22Rv1 (cell line): ENCODE measurements around the gene TRMT2A.

Experiments used
- H3K27ac ChIP-seq: fragments of 450-650 bp; 2 replicates; pipeline ENCODE4 v1.5.1; 2017
- ZFX ChIP-seq: fragments of 450-650 bp; IDR thresholded peaks from 2 replicates; pipeline ENCODE4 v1.6.1; 2017; ENCODE audit warnings: antibody characterized with exemption, borderline replicate concordance
- TF ChIP-seq, protein P1 (sequence below): fragments of 450-650 bp; IDR thresholded peaks from 2 replicates; pipeline ENCODE4 v1.5.1; 2017; ENCODE audit warnings: mild to moderate bottlenecking

The TRMT2A gene

DNA sequence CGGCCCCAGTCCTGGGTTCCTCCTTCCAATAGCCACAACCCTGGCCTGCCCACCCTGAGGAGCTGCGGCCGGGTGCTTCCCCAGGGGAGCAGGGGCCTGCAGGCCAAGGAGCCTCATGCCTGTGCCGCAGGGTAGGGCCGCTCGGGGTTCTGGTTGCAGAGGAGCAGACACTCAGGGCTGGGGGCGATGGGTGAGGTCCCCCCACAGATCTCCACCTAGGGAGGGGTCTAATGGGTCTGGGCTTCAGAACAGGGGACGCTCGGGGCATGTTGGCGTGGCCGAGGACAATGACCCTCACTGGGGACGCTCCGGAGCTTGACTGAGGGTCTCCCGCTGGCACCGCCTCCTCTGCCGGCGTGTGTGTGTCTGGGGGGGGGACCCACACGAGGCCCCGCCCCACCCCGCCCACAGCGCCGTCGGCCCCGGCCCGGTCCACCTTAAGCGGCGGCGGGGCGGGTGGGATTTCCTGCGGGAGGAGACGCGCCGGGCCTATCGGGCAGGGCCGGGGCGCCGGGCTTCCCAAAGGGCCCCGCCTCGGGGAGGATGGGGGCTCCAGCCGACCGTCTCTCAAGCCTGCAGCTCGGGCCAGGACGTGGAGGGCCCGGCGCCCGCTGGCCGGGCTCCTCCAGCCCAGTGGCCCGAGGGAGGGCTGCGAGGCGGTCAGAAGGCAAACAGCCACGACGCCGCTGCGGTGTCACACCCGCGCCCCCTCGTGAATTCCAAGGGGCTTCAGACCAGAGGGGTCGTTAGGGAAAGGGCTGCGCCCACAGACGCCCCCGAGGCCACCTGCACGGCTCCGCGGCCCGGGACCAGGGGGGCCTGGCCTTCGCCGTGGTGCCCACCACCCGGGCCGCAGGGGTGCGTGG is 13.9 kb upstream of the TRMT2A start:
- peak overlapping the region; percentile 74 for H3K27ac ChIP-seq
- TF ChIP-seq, protein P1, sequence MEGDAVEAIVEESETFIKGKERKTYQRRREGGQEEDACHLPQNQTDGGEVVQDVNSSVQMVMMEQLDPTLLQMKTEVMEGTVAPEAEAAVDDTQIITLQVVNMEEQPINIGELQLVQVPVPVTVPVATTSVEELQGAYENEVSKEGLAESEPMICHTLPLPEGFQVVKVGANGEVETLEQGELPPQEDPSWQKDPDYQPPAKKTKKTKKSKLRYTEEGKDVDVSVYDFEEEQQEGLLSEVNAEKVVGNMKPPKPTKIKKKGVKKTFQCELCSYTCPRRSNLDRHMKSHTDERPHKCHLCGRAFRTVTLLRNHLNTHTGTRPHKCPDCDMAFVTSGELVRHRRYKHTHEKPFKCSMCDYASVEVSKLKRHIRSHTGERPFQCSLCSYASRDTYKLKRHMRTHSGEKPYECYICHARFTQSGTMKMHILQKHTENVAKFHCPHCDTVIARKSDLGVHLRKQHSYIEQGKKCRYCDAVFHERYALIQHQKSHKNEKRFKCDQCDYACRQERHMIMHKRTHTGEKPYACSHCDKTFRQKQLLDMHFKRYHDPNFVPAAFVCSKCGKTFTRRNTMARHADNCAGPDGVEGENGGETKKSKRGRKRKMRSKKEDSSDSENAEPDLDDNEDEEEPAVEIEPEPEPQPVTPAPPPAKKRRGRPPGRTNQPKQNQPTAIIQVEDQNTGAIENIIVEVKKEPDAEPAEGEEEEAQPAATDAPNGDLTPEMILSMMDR: no peak
- no peak for TF ChIP-seq ZFX

DNA sequence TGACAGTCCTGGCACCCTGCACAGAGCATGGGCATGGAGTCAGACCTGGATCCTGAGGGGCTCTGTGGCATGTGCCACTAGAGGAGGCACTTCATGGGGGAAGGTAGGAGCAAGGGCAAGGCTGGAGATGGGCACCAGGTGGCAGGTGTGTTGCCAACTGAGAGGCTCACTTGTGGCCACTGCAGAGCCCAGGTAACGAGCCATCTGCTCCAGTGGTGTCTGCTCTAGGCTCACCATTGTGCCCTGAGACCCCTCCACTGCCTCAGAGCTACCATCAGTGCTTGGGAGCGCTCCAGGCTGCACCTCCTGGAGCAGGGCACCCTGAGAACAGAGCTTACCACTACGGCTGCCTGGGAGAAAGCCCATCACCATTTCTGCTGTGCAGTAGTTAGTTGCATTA is 13.3 kb upstream of the TRMT2A start:
- H3K27ac ChIP-seq: peak overlapping the region; percentile 74
- TF ChIP-seq, protein P1: peak; percentile 50
- no peak for TF ChIP-seq ZFX

DNA sequence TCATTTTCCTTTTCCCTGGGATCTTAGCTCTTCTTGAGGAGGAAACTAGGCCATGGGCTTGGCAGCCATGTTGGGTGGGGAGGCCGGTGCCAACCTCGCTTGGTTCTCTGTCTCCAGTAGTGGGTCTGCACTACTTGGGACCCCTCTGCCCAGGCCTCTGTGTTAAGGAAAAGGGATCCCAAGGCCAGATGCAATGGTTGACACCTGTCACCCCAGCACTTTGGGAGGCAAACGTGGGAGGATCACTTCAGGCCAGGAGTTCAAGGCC is 12.7 kb upstream of the TRMT2A start:
- TF ChIP-seq, protein P1: no peak
- TF ChIP-seq ZFX: no peak
- H3K27ac ChIP-seq: peak overlapping the region; percentile 74

DNA sequence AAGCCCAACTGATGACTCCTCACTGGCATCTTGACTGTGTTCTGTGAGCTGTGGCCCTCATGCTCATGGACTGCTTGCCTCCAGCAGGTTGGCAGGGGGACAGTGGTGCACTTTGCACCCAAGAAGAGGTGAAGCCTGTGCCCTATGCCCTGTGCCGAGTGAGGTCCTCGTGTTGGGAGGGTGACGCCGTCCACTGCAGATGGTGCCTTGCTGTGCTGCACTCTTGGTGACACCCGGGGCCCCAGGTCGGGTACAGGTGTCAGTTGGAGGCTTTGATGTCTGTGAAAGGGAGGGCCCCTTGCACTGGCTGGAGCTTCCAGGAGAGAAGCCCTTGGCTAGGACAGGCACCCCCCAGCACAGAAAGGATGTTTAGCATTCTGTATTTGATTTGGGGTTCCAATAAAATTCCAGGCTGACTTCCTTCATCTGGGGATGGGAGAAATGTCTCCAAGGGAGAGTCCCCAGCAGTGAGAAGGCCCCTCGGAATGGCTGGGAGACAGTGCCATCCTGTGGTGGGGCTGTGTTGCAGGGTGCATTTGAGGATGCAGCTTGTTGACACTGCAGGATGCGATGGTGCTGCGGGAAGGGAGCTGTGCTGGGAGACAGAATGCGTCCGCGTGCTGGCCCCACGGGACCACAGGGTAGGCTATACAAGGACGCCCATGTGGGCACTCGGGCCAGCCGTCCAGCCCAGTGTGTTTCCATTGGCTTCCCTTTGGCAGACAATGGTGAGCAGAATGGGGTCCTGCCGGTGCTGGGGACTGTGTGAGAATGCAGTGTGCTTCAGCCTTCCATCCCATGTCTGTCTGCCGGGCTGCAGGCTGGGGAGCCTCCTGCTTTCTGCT is 12.1 kb upstream of the TRMT2A start:
- no peak for TF ChIP-seq ZFX
- TF ChIP-seq, protein P1: peak; percentile 35
- H3K27ac ChIP-seq: peak overlapping the region; percentile 74

DNA sequence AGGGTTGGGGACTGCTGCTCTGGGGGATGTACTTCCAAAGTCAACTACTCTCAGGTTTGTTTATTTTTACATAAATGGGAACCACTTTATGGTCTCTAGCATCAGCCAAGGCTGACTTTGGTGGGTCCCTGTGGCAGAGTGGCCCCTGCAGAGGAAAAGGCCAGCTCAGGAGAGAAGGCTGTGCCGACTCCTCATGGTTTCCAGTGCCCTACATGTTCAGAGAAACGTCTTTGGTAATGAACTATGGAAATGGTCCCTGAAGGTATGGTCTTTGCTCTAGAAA is 11.5 kb upstream of the TRMT2A start:
- H3K27ac ChIP-seq: peak overlapping the region; percentile 74
- TF ChIP-seq, protein P1: no peak
- TF ChIP-seq ZFX: no peak

DNA sequence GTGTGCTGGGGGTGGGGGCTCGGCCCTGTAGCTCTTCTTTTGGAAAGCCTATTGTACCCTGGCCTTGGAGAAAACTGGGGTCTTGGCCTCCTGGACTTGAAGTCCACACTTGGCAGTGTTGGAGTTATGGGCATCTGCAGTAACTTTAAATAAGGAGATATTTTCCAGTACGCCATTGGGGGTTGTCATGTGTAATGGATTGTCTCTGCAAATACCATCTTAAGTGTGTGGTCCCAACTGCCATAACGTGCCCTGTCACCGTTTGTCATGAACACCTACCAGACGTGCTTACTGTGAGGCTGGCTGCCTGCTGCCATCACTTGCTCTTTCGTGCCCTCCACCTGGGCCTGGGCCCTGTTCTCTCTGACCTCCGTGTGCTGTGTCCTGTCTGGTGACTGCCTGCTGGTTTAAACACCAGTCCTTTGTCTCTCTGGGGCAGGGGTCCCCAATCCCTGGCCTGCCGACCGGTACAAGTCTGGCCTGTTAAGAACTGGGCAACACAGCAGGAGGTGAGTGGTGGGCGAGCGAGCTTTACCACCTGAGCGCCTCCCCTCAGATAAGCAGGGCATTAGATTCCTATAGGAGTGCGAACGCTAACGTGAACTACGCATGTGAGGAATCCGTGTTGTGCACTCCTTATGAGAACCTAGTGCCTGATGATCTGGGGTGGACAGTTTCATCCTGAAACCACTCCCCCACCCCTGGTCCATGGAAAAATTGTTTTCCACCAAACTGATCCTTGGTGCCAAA is 11.0 kb upstream of the TRMT2A start:
- TF ChIP-seq ZFX: no peak
- TF ChIP-seq, protein P1: no peak
- peak overlapping the region; percentile 74 for H3K27ac ChIP-seq
